ENCODE measurements around the gene EFCAB5.

- TF ChIP-seq CTCF (conservative IDR thresholded peaks at IDR 0.05 in 1 of 2, IDR thresholded peaks at IDR 0.05 in 1 of 2; ENCODE audit: extremely low read depth in 1 of 2, insufficient read depth in 1 of 2, low read depth in 1 of 2, low read length in 2 of 2) (no peak), EZH2 (IDR thresholded peaks at IDR 0.05; ENCODE audit: borderline replicate concordance, low read length) (no peak)
Measured at GRCh38 chr17:30117675-30118081, 176.2 kb downstream of the EFCAB5 start.
